ENCODE data around the gene NAB2. TPM values are rescaled to one million over a fixed set of nuclear protein-coding genes. Genes with fewer than 3 reads are reported as not detected.

NAB2 gene
- total RNA-seq, 4 donors from 2014 or later = 28.2 to 52.5 (median 36.9) TPM

DNA sequence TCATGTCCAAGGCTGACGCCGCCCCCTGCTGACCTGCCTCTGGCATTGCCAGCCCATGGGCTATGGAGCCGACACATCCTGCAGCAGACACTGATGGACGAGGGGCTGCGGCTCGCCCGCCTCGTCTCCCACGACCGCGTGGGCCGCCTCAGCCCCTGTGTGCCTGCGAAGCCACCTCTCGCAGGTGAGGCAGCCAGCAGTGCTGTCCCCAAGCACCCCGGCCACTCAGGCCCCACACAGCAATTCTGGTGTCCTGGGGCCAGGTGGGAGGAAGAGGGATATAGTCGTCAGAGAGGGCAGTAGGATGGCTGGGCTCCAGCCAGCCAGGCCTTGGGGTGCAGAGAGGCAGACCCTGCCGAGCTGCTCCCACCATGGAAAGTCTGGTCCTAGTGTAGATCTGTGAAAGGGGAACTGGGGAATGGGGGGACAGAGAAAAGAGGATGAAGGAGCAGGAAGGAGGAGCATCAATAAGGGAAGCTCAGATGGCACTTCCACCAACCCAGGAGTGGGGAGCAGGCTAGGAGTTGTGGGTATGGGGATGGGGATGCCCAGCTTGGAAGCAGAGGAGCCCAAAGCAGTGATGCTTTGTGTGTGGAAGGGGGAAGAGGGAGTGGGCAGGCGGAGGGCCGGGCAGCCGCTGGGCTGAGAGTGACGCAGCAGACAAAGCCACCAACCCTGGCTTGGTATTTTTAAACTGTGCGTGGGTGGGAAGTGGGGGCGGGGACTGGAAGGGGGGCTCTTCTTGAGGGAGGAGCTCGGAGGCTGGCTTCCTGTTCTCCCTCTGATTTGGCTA is 4.7 kb downstream of the NAB2 start:
- Histone ChIP-seq H3K4me1 (peaks cover 83% of the 10 kb centered on the region), H3K9me3 (no peaks in the 10 kb centered on the region), H3K27me3 (no peaks in the 10 kb centered on the region), H3K36me3 (peaks cover 71% of the 10 kb centered on the region), H3K4me3 (no peak overlapping the region), H3K27ac (peak overlapping the region; percentile 86)
- DNase-seq (ENCODE audit: low spot score in 2 of 2) = peak; percentile 83 to 90
- TF ChIP-seq EP300 (IDR thresholded peaks at IDR 0.05) (no peak), POLR2A (IDR thresholded peaks at IDR 0.05) (no peak)
- TF ChIP-seq, protein P1, sequence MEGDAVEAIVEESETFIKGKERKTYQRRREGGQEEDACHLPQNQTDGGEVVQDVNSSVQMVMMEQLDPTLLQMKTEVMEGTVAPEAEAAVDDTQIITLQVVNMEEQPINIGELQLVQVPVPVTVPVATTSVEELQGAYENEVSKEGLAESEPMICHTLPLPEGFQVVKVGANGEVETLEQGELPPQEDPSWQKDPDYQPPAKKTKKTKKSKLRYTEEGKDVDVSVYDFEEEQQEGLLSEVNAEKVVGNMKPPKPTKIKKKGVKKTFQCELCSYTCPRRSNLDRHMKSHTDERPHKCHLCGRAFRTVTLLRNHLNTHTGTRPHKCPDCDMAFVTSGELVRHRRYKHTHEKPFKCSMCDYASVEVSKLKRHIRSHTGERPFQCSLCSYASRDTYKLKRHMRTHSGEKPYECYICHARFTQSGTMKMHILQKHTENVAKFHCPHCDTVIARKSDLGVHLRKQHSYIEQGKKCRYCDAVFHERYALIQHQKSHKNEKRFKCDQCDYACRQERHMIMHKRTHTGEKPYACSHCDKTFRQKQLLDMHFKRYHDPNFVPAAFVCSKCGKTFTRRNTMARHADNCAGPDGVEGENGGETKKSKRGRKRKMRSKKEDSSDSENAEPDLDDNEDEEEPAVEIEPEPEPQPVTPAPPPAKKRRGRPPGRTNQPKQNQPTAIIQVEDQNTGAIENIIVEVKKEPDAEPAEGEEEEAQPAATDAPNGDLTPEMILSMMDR (IDR thresholded peaks at IDR 0.05) = peak in 1 of 2 donors; percentile 38
- 40% methylated on average over 22 of the region's 24 CpGs for WGBS

DNA sequence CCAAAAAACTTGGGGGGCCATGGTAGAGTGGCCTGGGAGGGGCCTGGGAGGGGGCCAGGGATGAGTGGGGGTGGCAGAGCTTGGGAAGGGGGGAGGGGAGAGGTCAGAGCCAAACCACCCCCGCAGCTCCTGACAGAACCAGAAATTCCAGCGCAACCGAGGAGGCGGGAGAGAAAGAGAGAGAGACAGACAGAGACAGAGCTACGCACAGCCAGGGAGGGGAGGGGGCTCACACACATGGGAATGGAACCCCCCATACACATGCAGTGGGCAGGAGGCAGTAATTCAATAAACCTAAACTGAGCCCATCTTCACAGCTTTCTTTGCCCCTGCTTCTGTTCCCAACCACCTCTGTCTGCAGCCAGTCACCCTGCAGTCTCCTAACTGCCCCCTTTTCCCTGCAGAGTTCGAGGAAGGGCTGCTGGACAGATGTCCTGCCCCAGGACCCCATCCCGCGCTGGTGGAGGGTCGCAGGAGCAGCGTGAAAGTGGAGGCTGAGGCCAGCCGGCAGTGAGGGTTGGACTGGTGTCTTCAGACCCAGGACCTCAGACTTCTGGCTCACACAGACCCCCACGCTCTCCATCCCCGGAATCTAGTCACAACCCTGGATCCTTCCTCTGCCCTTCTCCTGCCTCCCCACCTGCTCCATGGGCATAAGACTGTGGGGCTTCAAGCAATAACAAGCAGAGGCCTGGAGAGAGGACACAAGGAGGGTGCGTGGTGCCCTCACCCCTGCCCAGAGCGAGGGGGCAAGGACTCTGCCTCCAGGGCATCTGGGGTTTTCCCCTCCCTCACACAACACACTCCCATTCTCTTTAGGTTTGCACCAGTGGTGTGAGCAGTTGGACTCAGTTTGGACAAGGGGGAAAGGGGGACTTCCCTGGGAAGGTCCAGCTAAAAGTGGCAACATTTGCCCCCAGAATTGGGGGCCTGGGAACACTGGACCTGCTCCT is 5.6 kb downstream of the NAB2 start:
- TF ChIP-seq EP300 (IDR thresholded peaks at IDR 0.05) (no peak), POLR2AphosphoS5 (IDR thresholded peaks at IDR 0.05) (no peak), POLR2A (IDR thresholded peaks at IDR 0.05) (no peak)
- TF ChIP-seq, protein P1 (IDR thresholded peaks at IDR 0.05) = no peak
- 28% methylated on average over 13 of the region's 15 CpGs for WGBS
- peak in 1 of 2 donors; percentile 60 for DNase-seq (ENCODE audit: low spot score in 2 of 2)
- H3K36me3 ChIP-seq = peaks cover 80% of the 10 kb centered on the region
- no peaks in the 10 kb centered on the region for H3K9me3 ChIP-seq
- H3K4me3 ChIP-seq = peak overlapping the region; percentile 7
- peaks cover 92% of the 10 kb centered on the region for H3K4me1 ChIP-seq
- peak overlapping the region; percentile 86 for H3K27ac ChIP-seq
- no peaks in the 10 kb centered on the region for H3K27me3 ChIP-seq

DNA sequence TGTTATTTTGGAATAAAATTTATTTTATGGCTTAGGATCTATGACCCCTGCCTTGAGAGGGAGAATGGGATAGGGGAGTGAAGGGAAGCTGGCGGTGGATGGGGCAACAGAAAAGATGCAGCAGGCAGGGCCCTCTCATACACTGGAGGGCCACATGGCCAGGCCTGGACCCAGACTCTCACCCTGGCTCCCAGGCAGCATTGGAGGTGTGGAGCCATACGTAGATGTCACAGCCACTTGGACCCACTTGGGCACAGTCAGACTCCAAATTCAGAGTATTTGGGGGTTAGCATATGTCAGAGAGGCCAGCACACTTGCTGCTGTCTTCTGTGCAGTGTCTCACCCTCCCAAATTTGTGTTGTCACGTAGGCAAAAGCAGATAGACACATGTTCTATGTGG is 6.5 kb downstream of the NAB2 start:
- WGBS = 54% methylated on average over 3 of the region's 3 CpGs
- Histone ChIP-seq H3K36me3 (peaks cover 87% of the 10 kb centered on the region), H3K27me3 (no peaks in the 10 kb centered on the region), H3K27ac (peak overlapping the region; percentile 86), H3K4me1 (peaks cover 91% of the 10 kb centered on the region), H3K9me3 (no peaks in the 10 kb centered on the region), H3K4me3 (no peak overlapping the region)
- no peak for DNase-seq (ENCODE audit: low spot score in 2 of 2)
- TF ChIP-seq POLR2A (IDR thresholded peaks at IDR 0.05) = no peak
- TF ChIP-seq POLR2AphosphoS5 (IDR thresholded peaks at IDR 0.05) = no peak
- TF ChIP-seq EP300 (IDR thresholded peaks at IDR 0.05) = no peak
- TF ChIP-seq, protein P1 (IDR thresholded peaks at IDR 0.05) = no peak

DNA sequence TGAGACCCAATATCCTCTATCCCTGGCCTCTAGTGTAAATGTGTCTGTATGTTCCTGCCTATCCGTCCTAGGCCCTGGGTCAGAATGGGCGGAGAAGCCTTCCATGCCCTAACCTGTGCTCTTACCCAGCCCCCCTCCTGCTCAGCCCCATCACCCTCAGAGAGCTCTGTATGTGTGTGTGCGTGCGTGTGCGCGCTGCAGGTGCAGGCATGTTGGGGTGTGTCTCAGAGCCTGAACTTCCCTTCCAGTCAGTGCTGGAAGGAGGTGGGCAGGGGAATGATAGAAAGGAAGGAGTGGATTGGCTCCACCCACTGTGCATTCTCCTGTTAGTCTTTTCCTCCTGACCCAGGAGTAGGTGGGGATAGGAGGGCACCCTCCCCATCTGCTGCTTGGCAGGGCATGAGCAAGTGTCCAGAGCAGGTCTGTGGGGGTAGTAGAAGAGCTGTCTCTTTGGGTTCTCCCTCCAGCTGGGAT is 7.2 kb downstream of the NAB2 start:
- H3K27me3 ChIP-seq = no peaks in the 10 kb centered on the region
- TF ChIP-seq EP300 (IDR thresholded peaks at IDR 0.05) = no peak
- TF ChIP-seq POLR2AphosphoS5 (IDR thresholded peaks at IDR 0.05) = peak in 2 of 3 donors; percentile 45 to 84
- no peak for TF ChIP-seq POLR2A (IDR thresholded peaks at IDR 0.05)
- TF ChIP-seq, protein P1 (IDR thresholded peaks at IDR 0.05) = no peak
- no peaks in the 10 kb centered on the region for H3K9me3 ChIP-seq
- H3K36me3 ChIP-seq = peaks cover 85% of the 10 kb centered on the region
- peaks cover 88% of the 10 kb centered on the region for H3K4me1 ChIP-seq
- 53% methylated on average over 6 of the region's 6 CpGs for WGBS
- peak overlapping the region; percentile 86 for H3K27ac ChIP-seq
- DNase-seq (ENCODE audit: low spot score in 2 of 2) = peak in 1 of 2 donors; percentile 68
- no peak overlapping the region for H3K4me3 ChIP-seq
